CD4-positive, alpha-beta T cell (primary cell): ENCODE results near the gene GLRX. TPM values are rescaled to one million over a fixed set of nuclear protein-coding genes. Genes with fewer than 3 reads are reported as not detected.
A peak's percentile ranks its signal among the peaks of the same experiment; 100 is the strongest.

Experiments
- ATAC-seq: fragments of 200-7000 bp; cut with Tn5 transposase; one replicate; pipeline ENCODE4 v1.10.0; 2022; ENCODE audit warnings: mild to moderate bottlenecking; ENCODE audit not compliant: poor library complexity
- CTCF ChIA-PET: fragments of 350-600 bp; sonication (Branson Sonifier 250); formaldehyde crosslinking; loops from one replicate; lab custom pipeline; 2021; ENCODE audit warnings: antibody characterized with exemption, inconsistent platforms; lab: Charles Lee
- POLR2A ChIA-PET: fragments of 350-600 bp; sonication (Branson Sonifier 250); formaldehyde crosslinking; loops from one replicate; lab custom pipeline; 2021; ENCODE audit warnings: antibody characterized with exemption, inconsistent platforms; lab: Charles Lee
- DNase-seq, 14 experiments: peaks; one replicate each; pipeline ENCODE4 v3.0.0-alpha.2; 2013 to 2020; ENCODE audit warnings: mixed read lengths in 2 of 14
- H3K27ac ChIP-seq, 2 donors: one replicate each; pipeline versions ENCODE4 v1.5.1 to v1.7.0; 2013; ENCODE audit warnings: low read length in 2 of 2, low read depth in 1 of 2, mild to moderate bottlenecking in 1 of 2
- H3K27me3 ChIP-seq, 2 experiments: 1 replicate in 1 of 2; 2 replicates in 1 of 2; pipeline versions ENCODE4 v1.6.1 to v1.7.0; 2013; ENCODE audit warnings: low read length in 2 of 2, control low read depth in 1 of 2, mild to moderate bottlenecking in 1 of 2, moderate library complexity in 1 of 2; ENCODE audit not compliant: insufficient read depth in 2 of 2, control insufficient read depth in 1 of 2
- H3K36me3 ChIP-seq: one replicate; pipeline ENCODE4 v1.6.1; 2013; ENCODE audit warnings: low read length, control low read depth; ENCODE audit not compliant: insufficient read depth
- H3K4me1 ChIP-seq: one replicate; pipeline ENCODE4 v1.6.1; 2013; ENCODE audit warnings: low read length, control low read depth; ENCODE audit not compliant: insufficient read depth
- H3K4me3 ChIP-seq: one replicate; pipeline ENCODE4 v1.5.1; 2013; ENCODE audit warnings: mild to moderate bottlenecking, low read length, moderate library complexity
- H3K9me3 ChIP-seq, 2 experiments: 1 replicate in 1 of 2; 2 replicates in 1 of 2; pipeline versions ENCODE4 v1.6.1 to v1.7.0; 2013; ENCODE audit warnings: low read length in 2 of 2, mild to moderate bottlenecking in 2 of 2, control low read depth in 1 of 2, moderate library complexity in 1 of 2; ENCODE audit not compliant: control insufficient read depth in 1 of 2, insufficient read depth in 1 of 2
- H3K27ac Mint-ChIP-seq: one replicate; pipeline ENCODE4 v1.8.0; 2020; ENCODE audit warnings: mixed read lengths
- H3K27me3 Mint-ChIP-seq: one replicate; pipeline ENCODE4 v1.8.0; 2021; ENCODE audit warnings: mixed read lengths
- H3K36me3 Mint-ChIP-seq: one replicate; pipeline ENCODE4 v1.8.0; 2021; ENCODE audit warnings: low read depth, mixed read lengths
- H3K4me1 Mint-ChIP-seq: one replicate; pipeline ENCODE4 v1.8.0; 2021; ENCODE audit warnings: low read depth, mixed read lengths
- H3K4me3 Mint-ChIP-seq: one replicate; pipeline ENCODE4 v1.8.0; 2020; ENCODE audit warnings: mild to moderate bottlenecking, mixed read lengths
- H3K9me3 Mint-ChIP-seq: one replicate; pipeline ENCODE4 v1.8.0; 2020; ENCODE audit warnings: mixed read lengths
- CTCF ChIP-seq: fragments of 200-600 bp; IDR thresholded peaks from one replicate; pipeline ENCODE4 v1.8.0; 2022; ENCODE audit warnings: antibody characterized with exemption, mild to moderate bottlenecking
- intact Hi-C, 2 experiments: fragments of 100-400 bp; cut with DNase I in 1 of 2; cut with micrococcal nuclease in 1 of 2; formaldehyde crosslinking; loops; one replicate each; pipeline versions ENCODE4 v1.15.1 to v1.9.0; 2023 to 2025; cut with DNase I, micrococcal nuclease
- total RNA-seq, 174 experiments: library from RNA in 2 of 174; stranded (reverse) in 2 of 174; gene quantifications; one replicate each; pipeline ENCODE4 v1.2.3 and lab custom pipeline; 2021 to 2026

Gene GLRX
- total RNA-seq, 2 experiments from 2014 or later, result 16.9 to 18.7 TPM

- H3K27me3 ChIP-seq, result no peaks in the 10 kb centered on the region
- H3K36me3 Mint-ChIP-seq, result peaks cover 68% of the 10 kb centered on the region
- no peaks in the 10 kb centered on the region for H3K9me3 Mint-ChIP-seq
- ChIA-PET CTCF (interaction anchor here (1.0 to 8.0 kb wide), 5 partner anchors 10 to 37 kb away, joined by 3 to 51 read pairs (median 5); no protein-coding TSS in a partner anchor), POLR2A (interaction anchor here (1.4 to 8.8 kb wide), 3 partner anchors 10 to 16 kb away, joined by 5 to 157 read pairs (median 10); no protein-coding TSS in a partner anchor)
- peak overlapping the region; percentile 98 for H3K4me3 Mint-ChIP-seq
- H3K4me3 ChIP-seq, result peak overlapping the region; percentile 84
- intact Hi-C loops, result no loop called here
- ATAC-seq (peak; percentile 28), DNase-seq (peak in 4 of 14 experiments; percentile 38 to 68 (median 58))
- H3K4me1 Mint-ChIP-seq, result peaks cover 81% of the 10 kb centered on the region
- H3K9me3 ChIP-seq, result no peaks in the 10 kb centered on the region
- H3K27me3 Mint-ChIP-seq, result no peaks in the 10 kb centered on the region
- peak overlapping the region; percentile 83 for H3K27ac Mint-ChIP-seq
- H3K4me1 ChIP-seq, result peaks cover 68% of the 10 kb centered on the region
- H3K36me3 ChIP-seq, result peaks cover 46% of the 10 kb centered on the region
- peak overlapping the region; percentile 49 to 70 for H3K27ac ChIP-seq
- TF ChIP-seq CTCF, result no peak
Observed at GRCh38 chr5:95818181-95819147, 4.1 kb downstream of the GLRX start.

- peak overlapping the region; percentile 49 to 70 for H3K27ac ChIP-seq
- H3K4me1 Mint-ChIP-seq, result peaks cover 81% of the 10 kb centered on the region
- peaks cover 71% of the 10 kb centered on the region for H3K4me1 ChIP-seq
- ChIA-PET CTCF (interaction anchor here (1.6 to 8.0 kb wide), 3 partner anchors 11 to 36 kb away, joined by 5 to 51 read pairs (median 11); no protein-coding TSS in a partner anchor), POLR2A (interaction anchor here (1.4 to 8.8 kb wide), 3 partner anchors 9 to 17 kb away, joined by 5 to 157 read pairs (median 10); no protein-coding TSS in a partner anchor)
- TF ChIP-seq CTCF, result no peak
- no peaks in the 10 kb centered on the region for H3K27me3 Mint-ChIP-seq
- intact Hi-C loops, result no loop called here
- DNase-seq (peak in 6 of 14 experiments; percentile 28 to 73 (median 58)), ATAC-seq (peak; percentile 24)
- peaks cover 54% of the 10 kb centered on the region for H3K36me3 ChIP-seq
- peak overlapping the region; percentile 83 for H3K27ac Mint-ChIP-seq
- no peaks in the 10 kb centered on the region for H3K9me3 ChIP-seq
- peak overlapping the region; percentile 84 for H3K4me3 ChIP-seq
- H3K4me3 Mint-ChIP-seq, result peak overlapping the region; percentile 98
- peaks cover 72% of the 10 kb centered on the region for H3K36me3 Mint-ChIP-seq
- H3K27me3 ChIP-seq, result no peaks in the 10 kb centered on the region
- H3K9me3 Mint-ChIP-seq, result no peaks in the 10 kb centered on the region
Observed at GRCh38 chr5:95817430-95817829, 5.1 kb downstream of the GLRX start.

- peaks cover 72% of the 10 kb centered on the region for H3K36me3 Mint-ChIP-seq
Observed at GRCh38 chr5:95816776-95817175, 5.8 kb downstream of the GLRX start.

More at GRCh38 chr5:95816776-95817175, 5.8 kb downstream of the GLRX start:
- peak overlapping the region; percentile 98 for H3K4me3 Mint-ChIP-seq
- no peak for ATAC-seq
- H3K4me1 Mint-ChIP-seq, result peaks cover 82% of the 10 kb centered on the region
- no peaks in the 10 kb centered on the region for H3K27me3 Mint-ChIP-seq
- H3K4me1 ChIP-seq, result peaks cover 77% of the 10 kb centered on the region
- no peaks in the 10 kb centered on the region for H3K9me3 ChIP-seq
- peak in 1 of 14 experiments; percentile 47 for DNase-seq
- H3K9me3 Mint-ChIP-seq, result no peaks in the 10 kb centered on the region
- ChIA-PET CTCF (interaction anchor here (2.4 to 8.0 kb wide), 2 partner anchors 18 to 35 kb away, joined by 11 to 51 read pairs; no protein-coding TSS in a partner anchor), POLR2A (interaction anchor here (0.6 to 8.8 kb wide), 2 partner anchors 9 to 153 kb away, joined by 3 to 157 read pairs; no protein-coding TSS in a partner anchor)
- peaks cover 56% of the 10 kb centered on the region for H3K36me3 ChIP-seq
- peak overlapping the region; percentile 83 for H3K27ac Mint-ChIP-seq
- intact Hi-C loops, result no loop called here
- H3K4me3 ChIP-seq, result peak overlapping the region; percentile 84
- no peak for TF ChIP-seq CTCF
- H3K27ac ChIP-seq, result peak overlapping the region; percentile 49 to 70
- no peaks in the 10 kb centered on the region for H3K27me3 ChIP-seq
